ENCODE measurements around the gene VAV1. TPM values are rescaled to one million over a fixed set of nuclear protein-coding genes. Genes with fewer than 3 reads are reported as not detected.

VAV1 gene
- total and polyA plus RNA-seq, 2 donors from 2014 or later = 0.90 to 15.5 TPM

- TF ChIP-seq, protein P1, sequence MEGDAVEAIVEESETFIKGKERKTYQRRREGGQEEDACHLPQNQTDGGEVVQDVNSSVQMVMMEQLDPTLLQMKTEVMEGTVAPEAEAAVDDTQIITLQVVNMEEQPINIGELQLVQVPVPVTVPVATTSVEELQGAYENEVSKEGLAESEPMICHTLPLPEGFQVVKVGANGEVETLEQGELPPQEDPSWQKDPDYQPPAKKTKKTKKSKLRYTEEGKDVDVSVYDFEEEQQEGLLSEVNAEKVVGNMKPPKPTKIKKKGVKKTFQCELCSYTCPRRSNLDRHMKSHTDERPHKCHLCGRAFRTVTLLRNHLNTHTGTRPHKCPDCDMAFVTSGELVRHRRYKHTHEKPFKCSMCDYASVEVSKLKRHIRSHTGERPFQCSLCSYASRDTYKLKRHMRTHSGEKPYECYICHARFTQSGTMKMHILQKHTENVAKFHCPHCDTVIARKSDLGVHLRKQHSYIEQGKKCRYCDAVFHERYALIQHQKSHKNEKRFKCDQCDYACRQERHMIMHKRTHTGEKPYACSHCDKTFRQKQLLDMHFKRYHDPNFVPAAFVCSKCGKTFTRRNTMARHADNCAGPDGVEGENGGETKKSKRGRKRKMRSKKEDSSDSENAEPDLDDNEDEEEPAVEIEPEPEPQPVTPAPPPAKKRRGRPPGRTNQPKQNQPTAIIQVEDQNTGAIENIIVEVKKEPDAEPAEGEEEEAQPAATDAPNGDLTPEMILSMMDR (IDR thresholded peaks at IDR 0.05; ENCODE audit: borderline replicate concordance, extremely low read depth, insufficient read depth) = no peak
- intact Hi-C loops (cut with DNase I) = no loop called here
- DNase-seq (no peak), FAIRE-seq (no peak)
- H3K27ac ChIP-seq (ENCODE audit: low read depth in 2 of 2, low read length in 2 of 2) = no peak overlapping the region
- no peaks in the 10 kb centered on the region for H3K36me3 ChIP-seq (ENCODE audit: control insufficient read depth in 2 of 3, insufficient read depth in 3 of 3, low read length in 3 of 3)
- H3K4me1 ChIP-seq (ENCODE audit: control insufficient read depth in 2 of 3, insufficient read depth in 2 of 3, low read depth in 1 of 3, low read length in 3 of 3) = no peaks in the 10 kb centered on the region
- no peak overlapping the region for H3K4me3 ChIP-seq (ENCODE audit: low read length in 3 of 3)
- no peaks in the 10 kb centered on the region for H3K9me3 ChIP-seq (ENCODE audit: control insufficient read depth in 2 of 3, insufficient read depth in 1 of 3, low read length in 3 of 3)
- H3K9ac ChIP-seq (ENCODE audit: low read length in 3 of 3) = no peak overlapping the region
- no peaks in the 10 kb centered on the region for H3K27me3 ChIP-seq (ENCODE audit: control insufficient read depth, insufficient read depth, low read length)
Observed at GRCh38 chr19:6853868-6854267, 81.4 kb downstream of the VAV1 start.

- no peak overlapping the region for H3K9ac ChIP-seq (ENCODE audit: low read length in 3 of 3)
- DNase-seq = no peak
- no peaks in the 10 kb centered on the region for H3K9me3 ChIP-seq (ENCODE audit: control insufficient read depth in 2 of 3, insufficient read depth in 1 of 3, low read length in 3 of 3)
- no peak overlapping the region for H3K27ac ChIP-seq (ENCODE audit: low read depth in 2 of 2, low read length in 2 of 2)
- H3K4me3 ChIP-seq (ENCODE audit: low read length in 3 of 3) = no peak overlapping the region
- H3K4me1 ChIP-seq (ENCODE audit: control insufficient read depth in 2 of 3, insufficient read depth in 2 of 3, low read depth in 1 of 3, low read length in 3 of 3) = no peaks in the 10 kb centered on the region
- TF ChIP-seq, protein P1 (IDR thresholded peaks at IDR 0.05; ENCODE audit: borderline replicate concordance, extremely low read depth, insufficient read depth) = no peak
- H3K27me3 ChIP-seq (ENCODE audit: control insufficient read depth, insufficient read depth, low read length) = no peaks in the 10 kb centered on the region
- H3K36me3 ChIP-seq (ENCODE audit: control insufficient read depth in 2 of 3, insufficient read depth in 3 of 3, low read length in 3 of 3) = no peaks in the 10 kb centered on the region
- intact Hi-C loops (cut with DNase I) = no loop called here
- FAIRE-seq = no peak
Observed at GRCh38 chr19:6854758-6855157, 82.2 kb downstream of the VAV1 start.

DNA sequence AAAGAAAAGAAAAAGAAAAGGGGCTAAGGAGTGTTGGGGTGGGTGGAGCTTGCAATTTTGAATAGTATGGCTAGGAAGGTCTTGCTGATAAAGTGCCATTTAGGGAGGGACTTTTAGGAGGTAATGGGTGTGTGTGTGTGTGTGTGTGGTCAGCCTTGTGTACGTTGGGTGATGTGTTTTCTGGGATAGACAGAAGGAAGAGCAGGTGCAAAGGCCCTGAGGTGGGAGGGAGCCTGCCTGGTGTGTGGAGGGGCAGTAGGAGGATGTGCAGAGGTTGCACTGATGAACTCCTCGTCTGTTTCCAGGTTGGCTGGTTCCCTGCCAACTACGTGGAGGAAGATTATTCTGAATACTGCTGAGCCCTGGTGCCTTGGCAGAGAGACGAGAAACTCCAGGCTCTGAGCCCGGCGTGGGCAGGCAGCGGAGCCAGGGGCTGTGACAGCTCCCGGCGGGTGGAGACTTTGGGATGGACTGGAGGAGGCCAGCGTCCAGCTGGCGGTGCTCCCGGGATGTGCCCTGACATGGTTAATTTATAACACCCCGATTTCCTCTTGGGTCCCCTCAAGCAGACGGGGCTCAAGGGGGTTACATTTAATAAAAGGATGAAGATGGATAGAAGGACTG is 84.4 kb downstream of the VAV1 start:
- no peak for DNase-seq
- intact Hi-C loops (cut with DNase I) = no loop called here
- H3K9me3 ChIP-seq (ENCODE audit: control insufficient read depth in 2 of 3, insufficient read depth in 1 of 3, low read length in 3 of 3) = no peaks in the 10 kb centered on the region
- H3K9ac ChIP-seq (ENCODE audit: low read length in 3 of 3) = no peak overlapping the region
- H3K4me3 ChIP-seq (ENCODE audit: low read length in 3 of 3) = no peak overlapping the region
- TF ChIP-seq, protein P1 (IDR thresholded peaks at IDR 0.05; ENCODE audit: borderline replicate concordance, extremely low read depth, insufficient read depth) = no peak
- H3K27me3 ChIP-seq (ENCODE audit: control insufficient read depth, insufficient read depth, low read length) = no peaks in the 10 kb centered on the region
- no peaks in the 10 kb centered on the region for H3K36me3 ChIP-seq (ENCODE audit: control insufficient read depth in 2 of 3, insufficient read depth in 3 of 3, low read length in 3 of 3)
- no peak for FAIRE-seq
- H3K4me1 ChIP-seq (ENCODE audit: control insufficient read depth in 2 of 3, insufficient read depth in 2 of 3, low read depth in 1 of 3, low read length in 3 of 3) = no peaks in the 10 kb centered on the region
- H3K27ac ChIP-seq (ENCODE audit: low read depth in 2 of 2, low read length in 2 of 2) = no peak overlapping the region
